K562 (cell line): ENCODE results near the gene FAM98C. TPM values are rescaled to one million over a fixed set of nuclear protein-coding genes. Genes with fewer than 3 reads are reported as not detected.
A peak's percentile ranks its signal among the peaks of the same experiment; 100 is the strongest.

Source experiments
- CEBPB ChIP-seq: fragments of 450-650 bp; IDR thresholded peaks from 2 replicates; pipeline ENCODE4 v1.6.1; 2016; ENCODE audit warnings: missing genetic modification characterization, missing compliant biosample characterization
- E2F5 ChIP-seq: sonication (generic); formaldehyde crosslinking; IDR thresholded peaks from 2 replicates; pipeline ENCODE4 v1.8.0; 2022; ENCODE audit warnings: mild to moderate bottlenecking, missing genetic modification reagents
- MLX ChIP-seq, 2 experiments: fragments of 450-650 bp in 1 of 2; sonication (generic) in 1 of 2; formaldehyde crosslinking; conservative IDR thresholded peaks; 2 replicates each; pipeline versions ENCODE4 v1.4.0 to v1.8.1; 2020 to 2022; ENCODE audit warnings: mild to moderate bottlenecking in 1 of 2, missing genetic modification reagents in 1 of 2
- PREB ChIP-seq: sonication (generic); formaldehyde crosslinking; IDR thresholded peaks from 2 replicates; pipeline ENCODE4 v1.8.1; 2023; ENCODE audit warnings: mild to moderate bottlenecking, missing genetic modification reagents
- RBM14 ChIP-seq: fragments of 200-400 bp; formaldehyde crosslinking; IDR thresholded peaks from 2 replicates; pipeline ENCODE4 v1.6.1; 2018; ENCODE audit warnings: low read depth, mild to moderate bottlenecking, low read length, moderate library complexity, borderline replicate concordance; ENCODE audit not compliant: insufficient read depth
- TFAM ChIP-seq: fragments of 250-450 bp; sonication (Bioruptor Pico); conservative IDR thresholded peaks from 2 replicates; pipeline ENCODE4 v1.5.0; 2021; ENCODE audit warnings: mild to moderate bottlenecking, moderate library complexity
- ZBTB40 ChIP-seq, 2 experiments: fragments of 450-650 bp in 1 of 2; sonication (generic) in 1 of 2; formaldehyde crosslinking in 1 of 2; IDR thresholded peaks; 2 replicates each; pipeline versions ENCODE4 v1.7.1 to v1.9.0; 2016 to 2022; ENCODE audit warnings: inconsistent platforms in 1 of 2, mild to moderate bottlenecking in 1 of 2, missing genetic modification reagents in 1 of 2
- ZFP1 ChIP-seq: fragments of 450-650 bp; formaldehyde crosslinking; IDR thresholded peaks from 2 replicates; pipeline ENCODE4 v1.4.0; 2020; ENCODE audit warnings: mild to moderate bottlenecking, mixed read lengths
- ZHX1 ChIP-seq: fragments of 150-350 bp; conservative IDR thresholded peaks from 2 replicates; pipeline ENCODE4 v1.6.1; 2014; ENCODE audit warnings: low read length
- ZNF165 ChIP-seq: fragments of 250-450 bp; sonication (Bioruptor Pico); IDR thresholded peaks from 2 replicates; pipeline ENCODE4 v1.4.0; 2020; ENCODE audit warnings: borderline replicate concordance
- polyA plus RNA-seq, 8 experiments: library from polyadenylated mRNA; depleted of rRNA in 4 of 8; stranded (reverse) in 5 of 8; unstranded in 3 of 8; fragments of >200 nt; fragmentation: Nextera tagmentation in 2 of 8; fragmentation: Illumina TruSeq in 1 of 8; extraction: Ambion mirVana in 2 of 8; extraction: Trizol in 1 of 8; gene quantifications; 2 replicates each; pipeline versions ENCODE4 v1.2.1 to v1.2.3, GENCODE V29; 2011 to 2014; ENCODE audit warnings: inconsistent platforms in 1 of 8, missing spikeins in 1 of 8
- total RNA-seq, 7 experiments: library from RNA; depleted of rRNA in 6 of 7; stranded (reverse); fragments of >200 nt in 6 of 7; fragmentation: Illumina TruSeq in 2 of 7; extraction: Trizol in 2 of 7; gene quantifications; 2 replicates each; pipeline versions ENCODE4 v1.2.1 to v1.2.3, GENCODE V29; 2011 to 2021; ENCODE audit warnings: low replicate concordance in 1 of 7

FAM98C gene
- total and polyA plus RNA-seq, 9 of the 15 experiments (the other 6 are each of a cell fraction or from before 2014, with no cell fraction given): 1.7 to 43.8 (median 13.7) TPM

- TF ChIP-seq RBM14: 0 out of 2 replicates have a peak, but pooled peaks have one; percentile 80
- TF ChIP-seq ZFP1 (CRISPR knock-in tag): no peak
- no peak for TF ChIP-seq TFAM (CRISPR knock-in tag)
- TF ChIP-seq CEBPB: no peak
- no peak for TF ChIP-seq PREB (CRISPR knock-in tag)
- no peak for TF ChIP-seq MLX (CRISPR knock-in tag; conservative IDR thresholded peaks at IDR 0.05)
- no peak for TF ChIP-seq E2F5 (CRISPR knock-in tag)
- TF ChIP-seq ZNF165: peak; percentile 67; the same call in 1 of the 2 replicates
- TF ChIP-seq ZBTB40 (IDR thresholded peaks at IDR 0.05): peak; percentile 90
- TF ChIP-seq ZBTB40 (CRISPR knock-in tag; IDR thresholded peaks at IDR 0.05): no peak
- TF ChIP-seq ZHX1: no peak
Measured at GRCh38 chr19:38374332-38375097, 28.4 kb upstream of the FAM98C start, which contains the start of gene PSMD8 (continued).
